Medulla oblongata (tissue), 1 donor: Measurements from ENCODE around the gene UTP14A.
"Not testable (repeated sequence)": the region's sequence is repeated elsewhere in the genome, so short reads cannot be mapped to it uniquely, and the experiment has no call there.

Source experiments
- DNase-seq: peaks from one replicate; pipeline ENCODE4 v3.0.0-alpha.2; 2015; ENCODE audit errors: extremely low spot score

Gene UTP14A

GRCh38 chrX:129905787-129906580, at the start of gene UTP14A:
UTP14A (plus strand) TSS chrX:129906164; CDS start chrX:129906211, 47 bp downstream.
- DNase-seq = peak; percentile 94

GRCh38 chrX:129859134-129859533, 46.8 kb upstream of the UTP14A start:
- DNase-seq = not testable (repeated sequence)

GRCh38 chrX:129866321-129866720, 39.6 kb upstream of the UTP14A start:
- not testable (repeated sequence) for DNase-seq

- no peak for DNase-seq
Measured at GRCh38 chrX:129872524-129872923, 33.4 kb upstream of the UTP14A start.

- DNase-seq = no peak
Measured at GRCh38 chrX:129875669-129876068, 30.3 kb upstream of the UTP14A start.

GRCh38 chrX:129876771-129877305, 29.1 kb upstream of the UTP14A start:
- DNase-seq = no peak

- DNase-seq = no peak
Measured at GRCh38 chrX:129877401-129877800, 28.6 kb upstream of the UTP14A start.

GRCh38 chrX:129900054-129900453, 5.9 kb upstream of the UTP14A start:
- no peak for DNase-seq

GRCh38 chrX:129908636-129909035, 2.7 kb downstream of the UTP14A start:
- no peak for DNase-seq

GRCh38 chrX:129925305-129926092, 19.5 kb downstream of the UTP14A start:
- DNase-seq = peak; percentile 79

- peak; percentile 4 for DNase-seq
Measured at GRCh38 chrX:129930941-129931410, 25.0 kb downstream of the UTP14A start.

- DNase-seq = peak; percentile 94
Measured at GRCh38 chrX:129931411-129932015, 25.5 kb downstream of the UTP14A start.

- peak; percentile 80 for DNase-seq
Measured at GRCh38 chrX:129932016-129932820, 26.3 kb downstream of the UTP14A start.

GRCh38 chrX:129932821-129933321, 26.9 kb downstream of the UTP14A start:
- DNase-seq = no peak

- peak; percentile 18 for DNase-seq
Measured at GRCh38 chrX:129933700-129934099, 27.7 kb downstream of the UTP14A start.

- DNase-seq = peak; percentile 15
Measured at GRCh38 chrX:129934461-129934860, 28.5 kb downstream of the UTP14A start.

GRCh38 chrX:129934952-129935351, 29.0 kb downstream of the UTP14A start:
- no peak for DNase-seq

- DNase-seq = peak; percentile 9
Measured at GRCh38 chrX:129938081-129938480, 32.1 kb downstream of the UTP14A start.

- DNase-seq = no peak
Measured at GRCh38 chrX:129939986-129940385, 34.0 kb downstream of the UTP14A start.

GRCh38 chrX:129940721-129941120, 34.8 kb downstream of the UTP14A start:
- DNase-seq = no peak

GRCh38 chrX:129945131-129945530, 39.2 kb downstream of the UTP14A start:
- no peak for DNase-seq
